OCI-LY1 (cell line): ENCODE data around the gene NELFA.

ENCODE experiments used
- EZH2 ChIP-seq: fragments of 200-600 bp; sonication (generic), shearing (Covaris generic); IDR thresholded peaks from 2 replicates; pipeline ENCODE4 v1.8.0; 2017; ENCODE audit warnings: borderline replicate concordance, mixed run types, mild to moderate bottlenecking, antibody characterized with exemption, low read length, moderate library complexity, mixed read lengths
- TF ChIP-seq, protein P1 (sequence below): fragments of 200-600 bp; sonication (generic), shearing (Covaris generic); IDR thresholded peaks from 2 replicates; pipeline ENCODE4 v1.5.1; 2017; ENCODE audit warnings: mild to moderate bottlenecking, antibody characterized with exemption, low read length, moderate library complexity, mixed read lengths

DNA sequence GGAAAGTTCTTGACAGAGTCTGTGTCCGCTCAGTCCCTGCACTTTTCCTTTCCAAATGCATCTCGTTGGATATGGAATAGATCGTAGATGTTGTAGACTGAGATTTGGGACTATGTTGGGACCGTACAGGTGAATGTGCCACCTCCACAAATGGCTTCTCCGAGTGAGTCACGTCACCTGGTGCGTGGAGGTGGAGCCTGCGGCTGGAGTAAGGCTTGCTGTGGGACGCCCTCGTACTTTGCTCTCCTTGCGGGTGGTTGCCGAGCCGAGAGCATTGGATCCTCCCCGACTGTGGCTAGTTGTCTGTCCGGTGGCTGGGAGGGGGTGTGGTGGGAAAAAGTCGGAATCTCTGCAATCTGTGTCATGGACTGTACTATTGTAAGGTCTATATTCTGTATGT is 60.5 kb downstream of the NELFA start:
- no peak for TF ChIP-seq EZH2
- TF ChIP-seq, protein P1, sequence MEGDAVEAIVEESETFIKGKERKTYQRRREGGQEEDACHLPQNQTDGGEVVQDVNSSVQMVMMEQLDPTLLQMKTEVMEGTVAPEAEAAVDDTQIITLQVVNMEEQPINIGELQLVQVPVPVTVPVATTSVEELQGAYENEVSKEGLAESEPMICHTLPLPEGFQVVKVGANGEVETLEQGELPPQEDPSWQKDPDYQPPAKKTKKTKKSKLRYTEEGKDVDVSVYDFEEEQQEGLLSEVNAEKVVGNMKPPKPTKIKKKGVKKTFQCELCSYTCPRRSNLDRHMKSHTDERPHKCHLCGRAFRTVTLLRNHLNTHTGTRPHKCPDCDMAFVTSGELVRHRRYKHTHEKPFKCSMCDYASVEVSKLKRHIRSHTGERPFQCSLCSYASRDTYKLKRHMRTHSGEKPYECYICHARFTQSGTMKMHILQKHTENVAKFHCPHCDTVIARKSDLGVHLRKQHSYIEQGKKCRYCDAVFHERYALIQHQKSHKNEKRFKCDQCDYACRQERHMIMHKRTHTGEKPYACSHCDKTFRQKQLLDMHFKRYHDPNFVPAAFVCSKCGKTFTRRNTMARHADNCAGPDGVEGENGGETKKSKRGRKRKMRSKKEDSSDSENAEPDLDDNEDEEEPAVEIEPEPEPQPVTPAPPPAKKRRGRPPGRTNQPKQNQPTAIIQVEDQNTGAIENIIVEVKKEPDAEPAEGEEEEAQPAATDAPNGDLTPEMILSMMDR: no peak
